ENCODE data around the gene RFK.
"Not testable (repeated sequence)": the region's sequence is repeated elsewhere in the genome, so short reads cannot be mapped to it uniquely, and the experiment has no call there.

The RFK gene

DNA sequence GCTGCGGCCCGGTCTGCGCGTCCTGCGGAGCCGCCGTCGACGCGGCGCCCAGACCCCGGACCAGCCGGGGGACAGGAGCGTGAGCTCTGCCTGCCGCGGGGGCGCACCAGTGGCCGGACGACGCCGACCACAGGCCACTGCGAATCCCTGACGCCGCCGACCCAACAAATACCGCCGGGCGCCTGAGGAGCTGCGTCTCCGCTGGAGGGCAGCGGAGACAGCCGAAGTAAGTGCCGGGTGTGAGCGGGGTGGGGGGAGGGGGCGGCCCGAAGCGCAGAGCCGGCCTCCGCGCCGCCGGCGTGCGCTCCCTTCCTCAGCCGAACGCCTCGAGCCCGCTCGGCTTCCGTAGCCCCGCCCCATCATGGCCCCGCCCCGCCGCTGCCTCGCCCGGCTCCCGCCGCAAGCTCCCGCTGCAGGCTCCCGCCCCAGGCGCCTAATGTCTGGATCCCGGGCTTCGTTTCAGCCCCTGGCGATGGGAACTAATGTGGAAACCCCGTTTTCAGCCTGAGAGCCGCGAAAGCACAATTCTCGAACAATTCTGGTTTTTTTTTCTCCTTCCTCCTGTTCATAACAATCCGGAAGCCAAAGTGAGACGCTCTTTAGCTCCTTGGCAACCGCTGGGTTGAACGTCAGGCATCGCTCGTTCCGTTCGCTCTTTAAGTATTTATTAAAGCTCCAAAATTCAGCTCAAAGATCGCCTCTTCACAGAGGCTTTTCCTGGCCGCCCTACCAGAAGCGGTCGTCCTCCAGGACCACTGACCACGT is at the start of gene RFK:
TSS of gene RFK (minus strand) at position 232 of the 765 bp plus-strand sequence. CDS start 255 bp downstream, outside the sequence.
- peak; percentile 89 to 93 for DNase-seq

DNA sequence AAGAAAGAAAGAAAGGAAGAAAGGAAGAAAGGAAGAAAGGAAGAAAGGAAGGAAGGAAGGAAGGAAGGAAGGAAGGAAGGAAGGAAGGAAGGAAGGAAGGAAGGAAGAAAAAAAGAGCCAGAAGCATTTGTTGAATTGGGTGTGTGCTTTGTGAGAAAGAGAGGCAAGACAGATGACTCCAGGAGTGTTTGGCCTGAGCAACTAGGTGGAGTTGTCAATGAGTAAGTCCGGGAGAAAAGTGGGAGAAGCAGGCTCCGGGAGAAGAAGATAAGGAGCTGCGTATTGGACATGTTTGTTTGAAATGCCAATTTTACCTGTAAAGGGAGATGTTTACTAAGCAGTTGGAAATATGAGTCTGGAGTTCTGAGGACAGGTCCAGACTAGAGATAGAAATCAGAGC is 49.7 kb upstream of the RFK start:
- DNase-seq: no peak

DNA sequence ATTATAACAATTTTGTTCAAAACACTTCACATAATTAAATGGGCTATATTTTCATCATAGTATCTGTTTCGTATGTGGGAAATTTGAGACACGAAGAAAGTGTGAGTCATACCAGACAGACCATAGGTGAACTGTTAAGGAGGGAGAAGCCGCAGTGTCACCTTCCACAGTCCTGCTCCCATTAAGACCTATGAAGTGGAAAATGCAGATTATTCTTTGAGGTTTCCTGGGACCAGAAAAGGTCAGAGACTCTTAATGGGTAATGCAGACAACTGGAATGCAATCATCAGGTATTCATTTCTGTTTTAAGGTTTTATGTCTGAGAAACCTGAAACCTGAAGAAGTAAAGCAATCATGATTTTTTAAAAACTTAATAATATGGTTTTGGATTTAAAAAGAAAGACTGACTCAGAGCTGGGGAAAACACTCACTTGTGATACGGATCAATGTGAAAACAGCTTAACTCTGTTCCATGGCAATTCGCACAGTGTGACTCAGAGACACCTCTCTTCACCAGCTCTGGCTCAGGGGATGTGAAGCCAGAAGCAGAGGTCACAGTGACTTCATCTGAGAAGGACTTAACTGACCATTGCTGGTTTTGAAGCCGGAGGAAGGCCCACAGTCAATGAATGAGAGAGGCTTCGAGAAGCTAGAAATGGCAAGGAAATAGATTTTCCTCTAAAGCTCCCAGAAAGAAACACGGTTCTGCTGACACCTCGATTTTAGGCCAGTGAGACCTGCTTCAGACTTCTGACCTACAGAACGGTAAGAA is 47.5 kb upstream of the RFK start:
- peak in 1 of 2 donors; percentile 18 for DNase-seq

DNA sequence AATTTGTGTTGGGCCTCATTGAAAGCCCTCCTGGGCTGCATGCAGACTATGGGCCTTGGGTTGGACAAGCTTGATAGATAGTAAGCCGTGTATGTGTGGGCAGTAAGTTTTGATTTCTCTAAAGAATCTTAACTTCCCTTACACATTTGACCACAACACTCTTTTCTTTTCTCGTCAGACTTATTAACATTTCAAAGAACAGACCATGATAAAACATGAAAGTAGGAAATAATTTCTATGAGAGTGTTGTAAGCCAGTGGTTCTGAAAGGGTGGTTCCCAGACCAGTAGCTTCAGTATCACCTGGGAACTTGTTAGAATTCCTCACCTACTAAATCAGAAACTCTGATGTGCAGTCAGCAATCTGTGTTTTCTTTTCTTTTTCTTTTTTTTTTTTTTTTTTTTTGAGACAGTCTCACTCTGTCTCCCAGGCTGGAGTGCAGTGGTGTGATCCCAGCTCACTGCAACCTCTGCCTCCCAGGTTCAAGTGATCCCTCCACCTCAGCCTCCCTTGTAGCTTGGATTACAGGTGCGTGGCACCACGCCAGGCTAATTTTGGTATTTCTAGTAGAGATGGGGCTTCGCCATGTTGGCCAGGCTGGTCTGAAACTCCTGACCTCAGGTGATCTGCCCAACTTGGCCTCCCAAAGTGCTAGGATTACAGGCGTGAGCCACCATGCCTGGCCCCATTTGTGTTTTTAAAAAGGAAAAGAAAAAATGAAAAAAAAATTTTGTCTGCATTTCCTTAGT is 44.8 kb upstream of the RFK start:
- DNase-seq: no peak

DNA sequence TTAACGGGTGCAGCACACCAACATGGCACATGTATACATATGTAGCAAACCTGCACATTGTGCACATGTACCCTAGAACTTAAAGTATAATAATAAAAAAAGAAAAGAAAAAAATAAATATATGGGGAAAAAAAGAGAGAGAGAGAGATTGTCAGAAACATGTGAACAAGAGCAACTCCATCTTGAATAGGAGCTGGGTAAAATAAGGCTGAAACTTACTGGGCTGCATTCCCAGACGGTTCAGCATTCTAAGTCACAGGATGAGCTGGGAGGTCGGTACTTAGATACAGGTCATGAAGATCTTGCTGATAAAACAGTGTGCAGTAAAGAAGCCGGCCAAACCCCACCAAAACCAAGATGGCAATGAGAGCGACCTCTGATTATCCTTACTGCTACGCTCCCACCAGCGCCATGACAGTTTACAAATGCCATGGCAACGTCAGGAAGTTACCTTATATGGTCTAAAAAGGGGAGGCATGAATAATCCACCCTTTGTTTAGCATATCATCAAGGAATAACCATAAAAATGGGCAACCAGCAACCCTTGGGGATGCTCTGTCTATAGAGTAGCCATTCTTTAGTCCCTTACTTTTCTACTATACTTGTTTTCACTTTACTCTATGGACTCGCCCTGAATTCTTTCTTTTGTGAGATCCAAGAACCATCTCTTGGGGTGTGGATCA is 42.9 kb upstream of the RFK start:
- not testable (repeated sequence) for DNase-seq

DNA sequence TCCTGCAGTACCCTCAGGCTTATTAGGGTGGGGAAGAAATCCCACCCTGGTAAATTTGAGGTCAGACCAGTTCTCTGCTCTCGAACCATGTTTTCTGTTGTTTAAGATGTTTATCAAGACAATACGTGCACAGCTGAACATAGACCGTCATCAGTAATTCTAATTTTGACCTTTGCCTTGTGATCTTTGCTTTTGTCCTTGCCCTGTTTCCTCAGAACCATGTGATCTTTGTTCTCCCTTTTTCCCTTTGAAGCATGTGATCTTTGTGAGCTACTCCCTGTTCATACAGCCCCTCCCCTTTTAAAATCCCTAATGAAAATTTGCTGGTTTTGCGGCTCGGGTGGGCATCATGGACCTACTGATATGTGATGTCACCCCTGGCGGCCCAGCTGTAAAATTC is 40.7 kb upstream of the RFK start:
- DNase-seq: not testable (repeated sequence)

DNA sequence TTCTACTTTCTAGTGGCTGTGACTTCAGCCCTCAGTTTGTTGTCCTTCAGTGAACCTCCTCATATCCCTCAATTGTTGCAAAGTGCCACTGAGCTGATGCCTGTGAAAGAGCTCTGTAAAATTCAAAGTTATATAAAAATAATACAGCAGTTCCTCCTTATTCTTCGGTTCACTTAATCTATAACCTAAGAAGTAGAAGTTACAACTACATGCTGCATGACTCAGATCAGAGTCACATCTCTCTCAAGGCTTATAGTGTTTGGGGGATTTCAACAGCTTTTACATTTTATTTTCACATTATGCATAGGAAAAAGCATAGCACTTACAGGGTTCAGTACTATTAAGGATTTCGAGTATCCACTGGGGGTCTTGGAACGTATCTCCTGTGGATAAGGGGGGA is 39.6 kb upstream of the RFK start:
- DNase-seq: no peak

DNA sequence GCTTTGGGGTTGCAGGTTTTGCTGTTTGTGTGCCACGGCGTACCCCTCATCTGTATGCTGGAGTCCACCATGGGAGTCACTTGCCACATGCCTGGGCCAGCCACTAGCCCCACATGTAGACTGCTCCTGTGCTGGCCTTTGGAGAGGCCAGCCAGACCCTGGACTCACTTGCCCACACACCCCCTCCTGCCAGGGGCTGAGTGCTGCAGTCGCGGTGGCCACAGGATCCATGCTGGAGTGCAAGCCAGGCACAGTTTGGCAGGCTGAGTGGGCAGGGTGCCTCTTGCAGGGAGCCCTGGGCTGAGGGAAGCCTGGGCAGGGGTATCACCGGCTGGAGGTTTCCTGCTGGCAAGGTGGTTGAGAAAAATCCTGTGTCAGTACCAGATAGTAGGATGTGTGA is 39.2 kb upstream of the RFK start:
- no peak for DNase-seq

DNA sequence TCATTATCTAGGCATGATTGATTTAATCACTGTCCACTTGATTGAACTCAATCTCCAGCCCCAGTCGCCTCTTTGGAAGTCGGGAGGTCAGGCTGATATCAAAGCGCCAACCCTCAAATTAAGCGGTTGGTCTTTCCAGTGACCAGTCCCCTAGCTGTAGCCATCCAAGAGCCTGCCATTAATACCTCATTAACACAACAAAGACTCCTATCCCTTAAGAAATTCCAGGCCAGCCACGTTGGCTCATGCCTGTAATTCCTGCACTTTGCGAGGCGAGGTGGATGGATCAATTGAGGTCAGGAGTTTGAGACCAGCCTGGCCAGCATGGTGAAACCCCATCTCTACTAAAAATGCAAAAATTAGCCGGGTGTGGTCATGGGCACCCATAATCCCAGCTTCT is 37.4 kb upstream of the RFK start:
- DNase-seq: no peak

DNA sequence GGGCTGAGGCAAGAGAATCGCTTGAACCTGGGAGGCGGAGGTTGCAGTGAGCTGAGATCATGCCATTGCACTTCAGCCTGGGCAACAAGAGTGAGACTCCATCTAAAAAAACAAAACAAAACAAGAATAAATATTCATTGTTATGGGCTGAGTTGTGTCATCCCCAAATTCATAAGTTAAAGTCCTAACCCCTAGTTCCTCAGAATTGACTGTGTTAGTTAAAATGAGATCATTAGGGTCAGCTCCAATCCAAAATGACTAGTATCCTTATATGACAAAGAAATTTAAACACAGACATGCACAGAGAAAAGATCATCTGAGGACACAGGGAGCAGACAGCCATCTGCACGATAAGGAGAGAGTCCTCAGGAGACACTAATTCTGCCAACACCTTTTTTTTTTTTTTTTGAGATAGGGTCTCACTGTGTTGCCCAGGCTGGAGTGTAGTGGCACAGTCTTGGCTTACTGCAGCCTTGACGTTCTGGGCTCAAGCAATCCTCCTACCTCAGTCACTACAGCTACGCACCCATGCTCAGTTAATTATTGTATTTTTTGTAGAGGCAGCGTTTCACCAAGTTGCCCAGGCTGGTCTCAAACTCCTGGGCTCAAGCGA is 32.7 kb upstream of the RFK start:
- DNase-seq: no peak

DNA sequence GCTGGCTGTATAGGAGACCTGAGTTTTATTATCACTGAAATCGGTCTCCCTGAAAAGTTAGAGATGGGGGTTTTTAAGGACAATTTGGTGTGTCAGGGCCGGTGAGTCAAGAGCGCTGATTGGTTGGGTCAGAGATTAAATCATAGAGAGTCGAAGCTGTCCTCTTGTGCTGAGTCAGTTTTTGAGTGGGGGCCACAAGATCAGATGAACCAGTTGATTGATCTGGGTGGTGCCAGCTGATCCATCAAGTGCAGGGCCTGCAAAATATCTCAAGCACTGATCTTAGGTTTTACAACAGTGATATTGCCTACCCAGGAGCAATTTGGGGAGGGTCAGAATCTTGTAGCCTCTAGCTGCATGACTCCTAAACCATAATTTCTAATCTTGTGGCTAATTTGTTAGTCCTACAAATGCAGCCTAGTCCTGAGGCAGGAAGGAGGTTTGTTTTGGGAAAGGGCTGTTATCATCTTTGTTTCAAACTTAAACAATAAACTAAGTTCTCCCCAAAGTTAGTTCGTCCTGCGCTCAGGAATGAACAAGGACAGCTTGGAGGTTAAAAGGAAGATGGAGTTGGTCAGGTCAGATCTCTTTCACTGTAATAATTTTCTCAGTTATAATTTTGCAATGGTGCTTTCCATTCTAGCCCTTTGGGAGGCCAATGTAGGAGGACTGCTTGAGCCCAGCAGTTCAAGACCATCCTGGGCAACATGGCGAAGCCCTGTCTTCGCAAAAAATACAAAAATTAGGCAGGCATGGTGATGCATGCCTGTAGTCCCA is 31.6 kb upstream of the RFK start:
- DNase-seq: no peak

DNA sequence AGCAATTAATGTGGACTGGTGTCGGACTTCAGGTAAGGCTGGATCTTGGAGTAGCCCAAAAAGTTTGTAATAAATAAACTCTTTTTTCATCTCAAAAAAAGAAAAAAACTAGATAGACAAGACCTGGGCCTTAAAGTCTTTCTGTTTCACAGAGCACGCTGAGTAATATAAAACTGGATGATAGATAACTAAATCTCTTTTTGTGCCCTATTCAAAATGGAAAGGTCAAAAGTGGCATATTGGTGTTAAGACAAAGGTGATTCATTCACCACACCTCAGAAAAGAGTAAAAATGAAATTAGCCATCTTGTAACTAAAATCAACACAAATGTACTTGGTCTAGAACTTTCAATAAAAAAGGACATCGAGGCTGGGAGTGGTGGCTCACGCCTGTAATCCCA is 30.3 kb upstream of the RFK start:
- no peak for DNase-seq

DNA sequence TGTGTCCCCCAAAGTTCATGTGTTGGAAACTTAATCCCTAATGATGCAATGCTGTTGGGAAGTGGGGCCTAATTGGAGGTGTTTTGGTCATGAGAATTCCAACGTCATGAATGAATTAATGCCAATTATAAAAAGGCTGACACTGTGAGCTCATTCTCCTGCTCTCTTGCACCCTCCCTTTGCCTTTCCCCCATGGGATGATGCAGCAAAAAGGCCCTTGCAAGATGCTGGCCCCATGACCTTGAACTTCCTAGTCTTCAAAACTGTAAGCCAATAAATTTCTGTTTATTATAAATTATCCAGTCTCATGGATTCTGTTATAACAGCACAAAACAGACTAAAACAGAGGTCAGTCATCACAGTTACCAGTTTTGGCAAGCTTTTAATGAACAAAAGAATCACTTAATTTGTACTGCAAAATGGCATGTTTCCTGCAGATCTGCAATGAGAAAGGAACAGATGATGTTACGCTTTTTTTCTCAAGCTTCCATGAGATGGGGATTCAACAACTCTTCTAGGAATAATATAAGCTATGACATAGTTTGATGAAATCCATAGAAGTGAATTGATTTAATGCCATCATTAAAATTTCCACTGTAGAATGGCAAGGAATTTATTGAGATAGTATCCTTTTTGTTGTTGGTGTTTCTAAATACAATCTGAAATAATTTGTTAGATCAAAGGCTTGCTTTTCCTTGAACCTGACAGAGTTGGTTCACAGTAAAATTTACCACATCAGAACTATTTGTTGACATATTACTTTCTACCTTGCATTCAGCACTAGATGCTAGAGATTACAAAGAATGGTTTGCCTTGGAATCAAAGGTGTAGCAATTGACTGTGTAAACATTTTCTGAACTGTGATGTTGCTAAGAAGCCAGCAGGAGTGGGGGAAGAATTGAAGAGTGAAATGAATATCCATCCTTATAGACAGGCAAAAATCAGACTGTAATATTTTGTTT is 29.3 kb upstream of the RFK start:
- no peak for DNase-seq

DNA sequence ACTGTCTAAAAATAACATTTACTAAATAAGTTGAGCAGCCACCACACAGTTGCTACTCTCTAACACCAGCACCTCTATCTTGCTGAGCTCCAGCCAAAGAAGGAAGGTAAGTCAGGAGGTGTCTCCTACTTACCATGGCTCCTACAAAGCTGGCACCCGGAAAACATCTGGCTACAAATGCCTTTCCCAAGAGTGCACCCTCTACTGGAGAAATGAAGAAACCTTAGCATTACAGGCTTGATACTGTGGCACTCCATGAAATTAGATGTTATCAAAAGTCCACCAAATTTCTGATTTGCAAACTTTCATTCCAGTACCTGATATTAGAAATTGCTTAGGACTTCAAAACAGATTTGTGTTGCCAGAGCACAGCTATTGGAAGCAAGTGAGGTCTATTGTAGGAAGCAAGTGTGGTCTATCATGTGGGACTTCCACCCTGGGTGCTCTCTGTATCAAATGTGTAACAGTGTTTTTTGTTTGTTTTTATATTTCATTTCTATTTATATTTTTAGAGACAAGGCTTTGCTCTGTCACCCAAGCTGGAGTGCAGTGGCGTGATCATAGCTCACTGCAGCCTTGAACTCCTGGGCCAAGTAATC is 25.7 kb upstream of the RFK start:
- no peak for DNase-seq

DNA sequence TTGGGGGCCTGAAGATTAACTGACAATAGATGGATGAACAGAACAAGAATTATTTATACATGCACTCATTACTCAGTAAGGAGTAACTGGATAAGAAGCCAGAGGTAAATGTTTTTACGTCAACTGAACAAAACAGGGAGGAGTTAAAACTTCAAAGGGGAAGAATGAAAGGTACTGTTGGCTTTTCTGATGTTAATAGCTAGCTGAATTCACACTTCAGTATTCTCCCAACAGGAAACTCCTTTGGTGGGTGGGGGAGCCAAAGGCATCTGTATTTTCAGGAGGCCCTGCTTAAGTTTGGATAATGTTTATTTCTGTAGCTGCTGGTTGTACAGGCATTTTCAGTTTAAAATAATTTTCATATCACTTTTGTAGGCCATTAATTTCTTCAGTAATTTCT is 23.2 kb upstream of the RFK start:
- no peak for DNase-seq

DNA sequence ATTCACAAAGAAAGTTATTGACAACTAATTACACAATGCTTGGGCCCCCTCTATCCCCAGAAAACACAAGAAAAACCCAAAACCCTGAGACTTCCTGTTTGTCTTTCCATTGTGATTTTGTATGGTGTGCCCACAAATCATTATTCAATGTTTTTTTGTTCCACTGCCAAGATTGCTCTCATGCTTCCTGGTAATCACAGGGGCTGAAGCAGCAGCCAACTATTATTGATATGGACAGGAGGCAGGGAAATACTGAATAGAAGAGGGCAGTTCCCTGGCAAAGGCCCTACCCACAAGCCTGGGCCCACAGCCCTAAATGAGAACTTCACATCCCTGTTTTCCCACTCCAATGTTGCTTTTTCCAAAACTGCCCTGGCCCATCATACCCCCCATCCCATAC is 21.5 kb upstream of the RFK start:
- no peak for DNase-seq

DNA sequence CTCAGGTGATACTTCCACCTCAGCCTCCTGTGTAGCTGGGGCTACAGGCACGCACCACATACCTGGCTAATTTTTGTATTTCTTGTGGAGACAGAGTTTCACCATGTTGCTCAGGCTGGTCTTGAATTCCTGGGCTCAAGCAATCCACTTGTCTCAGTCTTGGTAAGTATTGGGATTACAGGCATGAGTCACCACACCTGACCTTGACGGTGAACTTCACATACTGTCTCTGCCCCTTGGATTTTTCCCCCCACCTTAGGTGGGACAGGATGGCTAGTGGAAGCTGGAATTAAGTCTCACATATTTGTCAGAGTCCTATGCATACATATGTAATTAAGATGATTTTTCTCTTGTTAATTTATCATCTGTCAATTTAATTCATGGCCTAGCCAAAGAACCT is 20.9 kb upstream of the RFK start:
- no peak for DNase-seq

DNA sequence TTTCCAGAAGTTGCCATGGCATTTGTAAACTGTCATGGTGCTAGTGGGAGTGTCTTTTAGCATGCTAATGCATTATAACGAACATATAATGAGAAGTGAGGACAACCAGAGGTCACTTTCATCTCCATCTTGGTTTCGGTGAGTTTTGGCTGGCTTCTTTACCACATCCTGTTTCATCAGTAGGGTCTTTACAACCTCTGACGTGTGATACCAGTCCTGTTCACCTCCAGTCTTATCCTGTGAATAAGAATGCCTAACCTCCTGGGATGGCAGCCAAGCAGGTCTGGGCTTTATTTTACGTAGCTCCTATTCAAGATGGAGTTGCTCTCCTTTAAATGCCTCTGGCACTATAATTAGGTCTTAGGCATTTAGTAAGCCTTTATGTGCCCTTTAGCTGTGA is 20.4 kb upstream of the RFK start:
- no peak for DNase-seq

DNA sequence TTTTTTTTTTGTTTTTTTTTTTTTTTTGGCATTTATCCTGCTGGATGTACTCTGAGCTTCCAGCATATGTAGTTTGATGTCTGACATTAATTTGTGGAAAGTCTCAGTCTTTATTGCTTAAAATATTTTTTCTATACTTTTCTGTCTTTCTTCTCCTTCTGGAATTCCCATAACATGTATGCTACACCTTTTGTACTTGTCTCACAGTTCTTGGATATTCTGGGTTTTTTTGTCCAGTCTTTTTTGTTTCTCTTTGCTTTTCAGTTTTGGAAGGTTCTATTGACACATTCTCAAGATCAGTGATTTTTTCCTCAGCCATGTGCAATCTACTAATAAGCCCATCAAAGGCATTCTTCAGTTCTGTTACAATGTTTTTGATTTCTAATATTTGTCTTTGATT is 19.4 kb upstream of the RFK start:
- no peak for DNase-seq

DNA sequence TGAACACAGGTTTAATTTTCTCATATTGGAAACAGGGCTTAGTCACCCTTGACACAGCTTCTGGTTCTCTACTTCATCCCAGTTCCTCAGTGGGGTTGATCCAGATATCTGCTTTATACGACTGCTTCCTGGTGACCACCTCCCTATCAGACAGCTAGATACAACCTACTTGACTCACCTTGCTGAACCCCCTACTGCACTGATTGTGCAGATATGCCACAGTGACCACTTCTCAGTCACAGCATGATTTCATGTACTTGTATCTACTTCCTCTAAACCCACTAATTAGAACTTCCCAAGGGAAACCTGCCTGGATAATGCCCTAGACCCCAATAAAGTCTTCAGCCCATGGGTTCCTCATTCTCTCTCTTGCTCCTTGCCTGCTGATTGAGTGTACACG is 18.4 kb upstream of the RFK start:
- DNase-seq: no peak
